HG02852 (cell line): ENCODE measurements around the gene MARCHF10.

Experiments
- ATAC-seq: cut with Tn5 transposase; IDR thresholded peaks from one replicate; pipeline ENCODE4 v1.9.1; 2021; ENCODE audit warnings: mild to moderate bottlenecking, moderate library complexity; ENCODE audit not compliant: unreplicated experiment

The MARCHF10 gene

GRCh38 chr17:62718429-62718828, 89.7 kb downstream of the MARCHF10 start:
- no peak for ATAC-seq

GRCh38 chr17:62717889-62718288, 90.2 kb downstream of the MARCHF10 start:
- no peak for ATAC-seq

DNA sequence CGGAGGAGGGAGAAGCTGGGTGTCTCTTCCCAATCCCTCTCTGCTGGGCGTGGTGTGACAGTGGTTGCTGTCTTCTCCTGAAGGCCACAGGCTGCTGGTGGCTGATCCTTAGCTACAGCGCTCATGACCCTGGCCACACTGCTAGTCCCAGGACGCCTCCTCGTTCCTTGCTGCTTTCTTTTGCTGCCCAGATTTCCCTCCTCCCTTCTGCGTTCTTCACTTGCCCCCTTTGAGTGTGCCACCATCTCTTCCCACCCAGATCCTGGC, 90.6 kb downstream of the MARCHF10 start:
- no peak for ATAC-seq

GRCh38 chr17:62716834-62717588, 91.1 kb downstream of the MARCHF10 start:
- no peak for ATAC-seq

- no peak for ATAC-seq
Measured at GRCh38 chr17:62715882-62716390, 92.2 kb downstream of the MARCHF10 start.

DNA sequence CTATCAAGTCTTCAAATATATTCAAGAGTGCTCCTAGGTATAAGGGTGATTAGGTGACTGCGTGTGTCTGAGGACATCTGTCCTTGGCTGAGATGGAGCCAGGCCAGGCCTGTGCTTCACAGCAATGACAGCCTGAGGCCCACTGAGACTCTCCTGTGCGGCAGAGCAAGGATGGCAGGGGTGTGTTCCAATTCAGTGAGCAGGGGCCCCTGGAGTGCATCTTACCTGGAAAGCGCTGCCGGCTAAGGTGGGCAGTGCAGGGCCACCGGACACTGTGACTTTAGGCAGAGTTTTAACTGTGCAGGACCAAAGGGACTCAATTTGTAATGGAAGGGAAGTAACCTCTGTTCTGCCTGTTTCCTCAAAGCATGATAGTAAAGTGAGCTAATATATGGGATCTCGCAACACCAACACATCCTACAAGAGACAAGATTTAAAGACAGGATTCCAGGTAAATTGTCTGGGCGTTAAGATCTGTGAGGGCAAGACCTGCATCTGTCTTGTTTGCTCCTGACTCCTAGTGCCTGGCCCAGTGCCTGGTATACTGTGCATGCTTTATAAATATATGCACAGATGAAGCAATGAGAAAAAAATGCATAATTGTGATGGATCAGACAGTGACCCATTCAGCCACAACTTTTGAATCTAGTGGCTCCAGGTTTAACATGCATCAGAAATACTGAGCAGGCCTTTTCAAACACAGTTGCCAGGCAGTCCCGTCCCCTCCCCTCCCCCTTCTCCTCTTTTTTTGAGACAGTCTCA, 93.9 kb downstream of the MARCHF10 start:
- no peak for ATAC-seq

DNA sequence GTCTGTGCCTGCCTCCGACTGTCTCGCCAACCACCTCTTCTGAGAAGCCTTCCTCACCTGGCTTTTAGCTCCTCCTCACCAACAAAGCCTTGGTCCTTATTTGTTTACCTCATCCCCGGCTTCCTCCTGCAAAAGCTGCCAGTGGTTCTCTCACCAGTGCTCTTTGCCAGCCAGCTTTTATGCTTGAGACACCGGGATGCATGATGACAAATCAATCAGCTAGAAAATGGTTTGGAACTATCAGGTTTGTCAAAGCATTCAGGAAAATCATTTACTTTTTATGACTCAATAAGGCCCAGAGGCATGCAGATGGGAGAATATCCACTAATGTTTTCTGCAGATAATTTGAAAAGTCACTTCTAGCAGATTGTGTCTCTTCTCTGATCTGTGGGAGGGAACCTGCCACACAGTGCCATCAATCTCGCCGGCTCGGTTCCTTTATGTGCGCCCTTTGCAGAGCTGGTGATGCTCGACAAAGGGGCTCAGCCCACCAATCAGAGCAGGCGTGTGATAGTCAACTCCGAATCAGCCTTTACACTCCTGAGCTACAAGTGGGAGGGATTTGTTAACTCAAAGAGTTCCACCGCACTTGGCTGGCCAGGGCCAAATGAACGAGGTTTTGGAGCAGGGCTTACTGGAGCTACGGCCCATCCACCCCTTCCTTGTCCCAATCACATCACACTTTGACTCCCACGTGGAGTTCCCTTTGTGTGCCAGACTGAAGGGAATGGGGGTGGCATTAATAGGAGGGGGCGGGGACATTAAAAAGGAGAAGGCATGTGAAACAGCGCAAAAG, 94.8 kb downstream of the MARCHF10 start:
- no peak for ATAC-seq

GRCh38 chr17:62712171-62712581, 95.9 kb downstream of the MARCHF10 start:
- no peak for ATAC-seq

GRCh38 chr17:62708587-62708986, 99.5 kb downstream of the MARCHF10 start:
- no peak for ATAC-seq

- ATAC-seq = no peak
Measured at GRCh38 chr17:62707425-62707739, 100.7 kb downstream of the MARCHF10 start.

DNA sequence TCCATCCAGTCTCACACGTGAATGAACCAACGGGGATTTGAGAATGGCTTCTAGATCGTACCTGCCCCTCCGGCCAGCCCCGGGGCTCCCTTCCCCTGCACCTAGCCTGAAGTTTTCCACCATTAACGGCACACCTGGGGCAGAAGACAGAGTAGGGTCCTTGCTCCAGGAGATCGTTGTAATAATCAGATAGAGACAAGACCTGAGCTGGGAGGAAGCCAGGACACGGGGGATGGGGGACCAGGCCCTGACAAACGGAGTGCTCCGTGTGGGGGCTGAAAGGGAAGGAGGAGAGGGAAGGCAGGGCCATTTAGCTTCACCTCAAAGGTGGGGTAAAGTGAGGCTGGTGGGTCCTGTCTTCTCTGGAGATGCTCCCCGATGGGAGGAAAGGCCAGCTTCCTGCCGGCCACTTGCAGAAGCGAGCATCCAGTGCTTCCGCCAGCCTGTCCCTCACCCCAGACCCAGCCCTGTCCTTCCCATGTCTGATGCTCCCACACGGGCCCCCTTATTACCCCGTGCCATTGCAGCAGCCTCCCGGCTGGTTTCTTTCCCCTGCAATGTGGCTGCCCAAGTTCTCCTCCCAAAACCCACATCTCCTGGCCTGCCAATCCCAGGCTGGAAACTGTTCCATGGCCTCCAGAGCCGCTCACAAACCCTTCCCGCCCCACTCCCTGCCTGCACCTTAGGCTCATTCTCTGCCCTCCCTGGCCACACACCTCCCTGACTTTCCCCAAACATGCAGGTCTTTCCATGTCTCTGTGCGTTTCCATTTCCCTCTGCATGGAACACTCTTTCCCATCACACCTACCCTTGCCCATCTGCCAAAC, 101.3 kb downstream of the MARCHF10 start:
- ATAC-seq = no peak

- ATAC-seq = no peak
Measured at GRCh38 chr17:62705778-62706597, 102.1 kb downstream of the MARCHF10 start.

GRCh38 chr17:62705156-62705777, 102.8 kb downstream of the MARCHF10 start:
- no peak for ATAC-seq

DNA sequence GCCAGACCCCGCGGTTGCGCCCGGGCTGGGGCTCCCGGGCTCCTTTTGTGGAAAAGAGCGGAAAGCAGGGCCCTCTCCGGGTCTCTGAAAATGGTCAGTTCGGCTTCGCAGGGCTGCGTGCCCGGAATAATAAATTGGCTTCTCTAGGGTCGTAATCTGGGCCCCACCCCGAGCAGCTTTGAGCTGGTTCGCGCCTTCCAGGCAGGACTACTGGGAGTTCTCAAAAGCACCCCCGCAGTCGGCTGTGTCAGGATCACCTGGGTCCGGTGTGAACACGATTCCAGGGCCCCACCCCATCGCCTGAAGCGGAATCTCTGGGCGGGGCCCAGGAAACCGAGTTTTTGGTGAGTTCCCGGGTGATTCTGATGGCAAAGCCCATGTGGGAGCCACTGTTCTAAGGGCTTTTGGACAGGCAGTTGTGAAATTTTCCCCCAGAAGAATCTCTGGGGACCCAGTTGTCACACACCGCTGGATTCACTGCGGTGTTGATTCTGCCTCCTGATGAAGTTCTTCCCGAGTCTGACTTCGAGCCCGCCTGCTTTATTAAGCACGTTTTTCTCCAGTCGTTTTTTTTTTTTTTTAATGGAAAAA, 103.6 kb downstream of the MARCHF10 start:
- ATAC-seq = peak; percentile 8

- ATAC-seq = peak; percentile 80
Measured at GRCh38 chr17:62703776-62704380, 104.2 kb downstream of the MARCHF10 start.

GRCh38 chr17:62703261-62703775, 104.8 kb downstream of the MARCHF10 start:
- ATAC-seq = no peak

- no peak for ATAC-seq
Measured at GRCh38 chr17:62702746-62703260, 105.3 kb downstream of the MARCHF10 start.

DNA sequence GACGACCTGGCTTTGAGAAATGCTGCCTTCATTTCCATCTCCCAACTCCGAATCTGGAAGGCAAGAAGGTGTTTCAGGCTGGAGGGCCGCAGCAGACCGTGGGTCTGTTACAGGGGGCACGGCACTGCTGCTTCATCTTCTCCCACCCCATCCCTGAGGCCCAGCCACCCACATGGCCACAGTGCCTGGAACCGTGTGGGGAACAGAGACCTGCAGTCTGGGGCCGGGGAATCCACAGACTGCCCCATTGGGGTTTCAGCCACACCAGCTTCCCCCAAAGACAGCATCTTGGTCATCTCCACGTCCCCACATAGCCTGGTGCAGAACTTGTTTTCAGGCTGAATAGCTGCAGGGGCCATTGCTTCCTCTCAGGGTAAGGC, 106.4 kb downstream of the MARCHF10 start:
- no peak for ATAC-seq
